Umbilical cord (tissue), 2 donors: Measurements from ENCODE around the gene SUN3. TPM values are rescaled to one million over a fixed set of nuclear protein-coding genes. Genes with fewer than 3 reads are reported as not detected.
"Not testable (repeated sequence)": the region's sequence is repeated elsewhere in the genome, so short reads cannot be mapped to it uniquely, and the experiment has no call there.

Experiments
- DNase-seq: peaks from one replicate; pipeline ENCODE4 v3.0.0-alpha.2; 2015; ENCODE audit warnings: low spot score
- total RNA-seq: library from RNA; depleted of rRNA; stranded (reverse); fragments of >200 nt; gene quantifications from one replicate; pipeline ENCODE4 v1.2.3, GENCODE V29; 2014; ENCODE audit warnings: low replicate concordance; ENCODE audit not compliant: insufficient read depth

Gene SUN3
- total RNA-seq, 1 donor from 2014 or later = not detected

GRCh38 chr7:48031111-48031510 lies 2.2 kb upstream of the SUN3 start:
- no peak for DNase-seq

GRCh38 chr7:48025624-48026023 lies 3.3 kb downstream of the SUN3 start:
- no peak for DNase-seq

GRCh38 chr7:48017674-48018073 lies 11.2 kb downstream of the SUN3 start:
- no peak for DNase-seq

- DNase-seq = no peak
Observed at GRCh38 chr7:48016641-48017040, 12.3 kb downstream of the SUN3 start.

DNA sequence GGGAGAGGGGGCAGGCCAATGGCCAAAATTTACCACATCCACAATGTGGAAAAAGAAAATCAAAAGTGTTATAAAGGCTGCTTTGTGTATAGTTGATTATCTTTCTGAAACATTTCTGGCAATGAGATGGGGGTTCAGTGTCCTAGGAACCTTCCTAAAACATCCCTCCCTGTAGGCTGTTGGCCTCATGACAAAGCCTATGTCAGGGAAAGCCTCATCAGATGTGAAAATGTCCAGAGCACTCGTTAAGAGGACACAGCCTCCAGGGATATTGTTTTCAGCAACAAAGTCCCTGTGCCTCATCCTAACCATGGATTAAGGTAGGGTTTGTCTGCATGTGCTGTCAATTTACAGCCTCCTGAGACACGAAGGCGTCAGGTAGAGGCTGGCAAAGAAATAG lies 17.0 kb downstream of the SUN3 start:
- DNase-seq = peak; percentile 47

GRCh38 chr7:48011323-48011722 lies 17.6 kb downstream of the SUN3 start:
- DNase-seq = no peak

- DNase-seq = no peak
Observed at GRCh38 chr7:48009954-48010353, 19.0 kb downstream of the SUN3 start.

DNA sequence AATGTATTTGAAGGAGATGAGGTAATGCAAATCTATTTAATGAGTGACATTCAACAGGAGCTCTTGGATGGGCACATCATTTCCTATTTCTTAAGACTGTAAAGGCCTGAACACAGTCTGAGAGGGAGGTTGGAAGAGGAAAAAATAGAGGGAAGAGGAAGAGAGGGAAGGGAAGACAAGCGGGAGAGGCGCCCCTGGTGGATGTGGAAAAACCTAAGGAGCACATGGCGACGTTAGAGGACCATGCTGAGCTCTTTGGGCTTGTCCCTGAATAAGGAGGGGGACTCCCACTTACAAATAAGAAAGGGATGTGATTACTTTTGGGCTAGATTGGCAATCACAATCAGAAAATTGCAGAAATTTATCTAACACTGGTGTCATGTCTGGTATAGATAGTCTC lies 19.6 kb downstream of the SUN3 start:
- no peak for DNase-seq

GRCh38 chr7:48006866-48007265 lies 22.0 kb downstream of the SUN3 start:
- no peak for DNase-seq

DNA sequence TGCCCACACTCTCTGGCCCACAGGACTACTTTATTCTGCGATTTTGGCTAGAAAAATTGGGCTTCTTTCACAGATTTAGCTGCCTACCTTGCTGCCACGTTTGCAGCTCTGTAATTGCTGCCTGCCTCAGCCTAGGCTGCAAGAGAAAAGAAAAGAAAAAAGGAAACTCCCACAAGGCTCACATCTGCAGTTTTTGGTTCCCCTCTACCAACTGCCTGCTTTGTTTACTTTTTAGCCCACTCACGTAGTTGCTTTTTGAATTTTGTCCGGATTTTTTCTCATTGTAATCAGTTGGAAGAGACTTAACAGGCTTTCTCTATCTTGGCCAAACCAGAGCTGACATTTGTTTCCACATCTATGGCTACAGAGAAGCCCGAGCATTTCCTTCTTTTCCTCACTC lies 24.3 kb downstream of the SUN3 start:
- no peak for DNase-seq

GRCh38 chr7:48004032-48004431 lies 24.9 kb downstream of the SUN3 start:
- no peak for DNase-seq

DNA sequence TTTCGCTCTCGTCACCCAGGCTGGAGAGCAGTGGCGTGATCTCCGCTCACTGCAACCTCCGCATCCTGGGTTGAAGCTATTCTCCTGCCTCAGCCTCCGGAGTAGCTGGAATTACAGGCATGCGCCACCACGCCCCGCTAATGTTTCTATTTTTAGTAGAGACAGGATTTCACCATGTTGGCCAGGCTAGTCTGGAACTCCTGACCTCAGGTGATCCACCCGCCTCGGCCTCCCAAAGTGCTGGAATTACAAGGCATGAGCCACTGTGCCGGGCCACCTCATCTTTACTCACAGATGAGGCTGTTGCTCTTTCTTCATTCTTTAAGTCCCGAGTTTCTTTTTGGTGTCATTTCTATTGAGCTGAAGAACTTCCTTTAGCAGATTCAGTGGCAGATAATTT lies 28.7 kb downstream of the SUN3 start:
- not testable (repeated sequence) for DNase-seq

DNA sequence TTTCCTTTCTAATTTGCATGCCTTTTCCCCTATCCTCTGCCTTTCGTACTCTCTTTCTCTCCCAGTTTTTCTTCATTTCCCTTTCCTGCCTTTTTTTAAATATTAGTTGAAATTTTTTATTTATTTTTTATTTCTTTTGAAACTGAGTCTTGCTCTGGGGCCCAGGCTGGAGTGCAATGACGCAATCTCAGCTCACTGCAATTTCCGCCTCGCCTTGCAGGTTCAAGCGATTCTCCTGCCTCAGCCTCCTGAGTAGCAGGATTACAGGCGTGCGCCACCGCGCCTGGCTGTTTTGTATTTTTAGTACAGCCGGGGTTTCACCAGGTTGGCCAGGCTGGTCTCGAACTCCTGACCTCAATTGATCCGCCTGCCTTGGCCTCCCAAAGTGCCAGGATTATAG lies 29.5 kb downstream of the SUN3 start:
- no peak for DNase-seq

DNA sequence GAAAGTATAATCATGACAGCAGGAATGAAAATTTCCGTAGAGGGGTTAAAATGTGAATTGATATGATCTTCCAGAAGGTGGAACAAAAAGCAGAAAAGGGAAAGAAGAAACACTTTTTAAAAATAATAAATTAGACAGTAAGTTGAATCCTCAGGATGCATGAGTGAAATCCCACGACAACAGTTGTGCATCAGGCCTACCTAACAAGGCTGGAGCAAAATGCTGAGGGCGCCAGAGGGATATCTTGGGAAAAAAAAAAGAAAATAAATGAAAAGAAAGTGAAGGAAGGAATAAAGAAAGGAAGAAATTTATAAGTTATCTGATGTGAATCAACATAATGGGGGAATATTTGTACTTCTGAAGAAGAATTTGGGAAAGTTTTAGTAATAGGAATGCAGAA lies 36.5 kb downstream of the SUN3 start:
- DNase-seq = no peak

- DNase-seq = peak; percentile 91
Observed at GRCh38 chr7:47991741-47992311, 37.1 kb downstream of the SUN3 start.

GRCh38 chr7:47991270-47991669 lies 37.6 kb downstream of the SUN3 start:
- DNase-seq = no peak

DNA sequence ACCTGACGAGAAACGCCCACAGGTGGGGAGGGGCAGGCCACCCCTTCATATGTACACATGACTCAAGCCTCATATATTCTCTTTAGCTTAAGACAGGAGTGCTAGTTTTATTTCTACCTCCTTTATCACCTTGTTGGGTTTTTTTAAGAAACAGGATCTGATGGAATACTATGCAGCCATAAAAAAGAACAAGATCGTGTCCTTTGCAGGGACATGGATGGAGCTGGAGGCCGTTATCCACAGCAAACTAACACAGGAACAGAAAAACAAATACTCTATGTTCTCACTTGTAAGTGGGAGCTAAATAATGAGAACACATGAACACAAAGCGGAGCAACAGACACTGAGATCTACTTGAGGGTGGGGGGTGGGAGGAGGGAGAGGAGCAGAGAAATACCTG lies 38.3 kb downstream of the SUN3 start:
- no peak for DNase-seq

- not testable (repeated sequence) for DNase-seq
Observed at GRCh38 chr7:47989607-47990400, 39.1 kb downstream of the SUN3 start.

- no peak for DNase-seq
Observed at GRCh38 chr7:47988496-47989386, 40.2 kb downstream of the SUN3 start.

DNA sequence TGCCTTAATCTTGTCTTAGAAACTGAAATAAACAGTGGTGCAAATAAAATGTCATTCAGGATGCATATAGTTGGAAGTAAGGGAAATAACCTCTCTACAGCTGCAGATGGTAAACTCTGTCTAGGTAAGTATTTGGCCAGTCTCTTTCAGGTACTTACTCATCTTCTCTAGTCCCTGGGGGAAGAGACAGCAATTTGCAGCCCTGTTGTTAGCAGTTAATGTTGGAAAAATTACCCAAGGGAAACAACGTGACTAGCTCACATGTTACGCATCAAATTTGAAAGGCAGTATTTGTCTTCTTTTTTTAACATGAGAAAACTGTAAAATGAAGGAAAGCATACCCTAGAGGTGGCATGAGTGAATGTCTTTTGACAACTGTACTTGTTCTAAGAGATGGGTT lies 46.3 kb downstream of the SUN3 start:
- DNase-seq = no peak

DNA sequence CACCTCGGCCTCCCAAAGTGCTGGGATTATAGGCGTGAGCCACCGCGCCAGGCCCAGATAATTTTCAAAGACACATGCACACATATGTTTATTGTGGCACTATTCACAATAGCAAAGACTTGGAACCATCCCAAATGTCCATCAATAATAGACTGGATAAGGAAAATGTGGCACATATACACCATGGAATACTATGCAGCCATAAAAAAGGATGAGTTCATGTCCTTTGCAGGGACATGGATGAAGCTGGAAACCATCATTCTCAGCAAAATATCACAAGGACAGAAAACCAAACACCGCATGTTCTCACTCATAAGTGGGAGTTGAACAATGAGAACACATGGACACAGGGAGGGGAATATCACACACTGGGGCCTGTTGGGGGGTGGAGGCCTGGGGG lies 48.3 kb downstream of the SUN3 start:
- not testable (repeated sequence) for DNase-seq

DNA sequence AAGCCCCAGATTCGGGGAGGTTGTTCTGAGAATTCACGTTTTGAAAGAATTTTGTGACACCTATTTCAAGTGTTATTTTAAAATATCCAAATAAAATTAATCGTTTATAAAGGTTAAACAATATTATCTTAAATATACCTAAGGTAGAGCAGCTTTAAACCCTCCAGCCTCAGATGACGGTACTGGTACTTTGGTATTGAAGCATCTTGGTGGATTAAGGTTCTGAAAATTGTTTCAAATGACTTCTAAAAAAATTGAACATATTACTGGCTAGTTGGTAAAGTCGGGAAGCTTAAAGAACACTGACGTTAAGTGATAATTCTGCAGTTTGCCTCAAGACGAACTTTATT lies 49.1 kb downstream of the SUN3 start:
- DNase-seq = no peak
